IMR-90 (cell line): ENCODE measurements around the gene PATJ.

Experiments
- CEBPB ChIP-seq: IDR thresholded peaks from 2 replicates; pipeline ENCODE4 v1.6.1; 2012; ENCODE audit warnings: low read depth, low read length, improper control_type of control experiment
- CTCF ChIP-seq: conservative IDR thresholded peaks from 2 replicates; pipeline ENCODE4 v1.5.1; 2012; ENCODE audit warnings: mild to moderate bottlenecking, low read depth, low read length, improper control_type of control experiment
- MAFK ChIP-seq: IDR thresholded peaks from 2 replicates; pipeline ENCODE4 v1.6.1; 2012; ENCODE audit warnings: low read depth, low read length, improper control_type of control experiment
- RAD21 ChIP-seq: IDR thresholded peaks from 2 replicates; pipeline ENCODE4 v1.6.1; 2012; ENCODE audit warnings: low read length, improper control_type of control experiment
- RFX5 ChIP-seq: IDR thresholded peaks from 2 replicates; pipeline ENCODE4 v1.8.0; 2012; ENCODE audit warnings: low read depth, mild to moderate bottlenecking, low read length, moderate library complexity

- no peak for TF ChIP-seq CTCF
- TF ChIP-seq RFX5 = no peak
- no peak for TF ChIP-seq MAFK
- no peak for TF ChIP-seq RAD21
- no peak for TF ChIP-seq CEBPB
Measured at GRCh38 chr1:61953076-61953789, 211.0 kb downstream of the PATJ start.
